Liver (tissue), 9 donors: Measurements from ENCODE around the gene METAP2. TPM values are rescaled to one million over a fixed set of nuclear protein-coding genes. Genes with fewer than 3 reads are reported as not detected.

Source experiments
- DNase-seq: peaks from one replicate; pipeline ENCODE4 v3.0.0-alpha.2; 2017; ENCODE audit warnings: low spot score
- H3K27ac ChIP-seq, 2 donors: one replicate each; pipeline ENCODE4 v1.7.0; 2013; ENCODE audit warnings: inconsistent platforms in 2 of 2, low read length in 2 of 2, control low read depth in 1 of 2, low read depth in 1 of 2, mild to moderate bottlenecking in 1 of 2
- H3K27me3 ChIP-seq, 4 donors: one replicate each; pipeline versions ENCODE4 v1.6.1 to v1.7.0; 2013; ENCODE audit warnings: low read length in 3 of 4, inconsistent platforms in 1 of 4, mild to moderate bottlenecking in 1 of 4, moderate library complexity in 1 of 4; ENCODE audit not compliant: control insufficient read depth in 4 of 4, insufficient read depth in 4 of 4
- H3K36me3 ChIP-seq, 4 donors: one replicate each; pipeline versions ENCODE4 v1.6.1 to v1.7.0; 2013; ENCODE audit warnings: low read length in 3 of 4, mild to moderate bottlenecking in 3 of 4, low read depth in 1 of 4, moderate library complexity in 1 of 4; ENCODE audit not compliant: control insufficient read depth in 4 of 4, insufficient read depth in 3 of 4
- H3K4me1 ChIP-seq, 4 donors: one replicate each; pipeline versions ENCODE4 v1.6.1 to v1.7.0; 2013; ENCODE audit warnings: low read length in 3 of 4, mild to moderate bottlenecking in 3 of 4, moderate library complexity in 1 of 4; ENCODE audit not compliant: control insufficient read depth in 4 of 4, insufficient read depth in 4 of 4
- H3K4me3 ChIP-seq, 3 donors: one replicate each; pipeline versions ENCODE4 v1.6.1 to v1.7.0; 2013; ENCODE audit warnings: low read length in 3 of 3, control low read depth in 1 of 3, low read depth in 1 of 3, mild to moderate bottlenecking in 1 of 3
- H3K9ac ChIP-seq, 2 donors: one replicate each; pipeline ENCODE4 v1.7.0; 2013; ENCODE audit warnings: low read length in 2 of 2, mild to moderate bottlenecking in 2 of 2, moderate library complexity in 2 of 2, control low read depth in 1 of 2, low read depth in 1 of 2
- H3K9me3 ChIP-seq, 4 donors: one replicate each; pipeline versions ENCODE4 v1.6.1 to v1.7.0; 2013; ENCODE audit warnings: low read length in 3 of 4; ENCODE audit not compliant: control insufficient read depth in 4 of 4
- EGR1 ChIP-seq, 2 donors: IDR thresholded peaks; 2 replicates each; pipeline ENCODE4 v1.6.1; 2016 to 2018; ENCODE audit warnings: antibody characterized with exemption in 2 of 2, low read depth in 2 of 2
- FOXA1 ChIP-seq: IDR thresholded peaks from 2 replicates; pipeline ENCODE4 v1.6.1; 2016; ENCODE audit warnings: antibody characterized with exemption
- FOXA2 ChIP-seq: IDR thresholded peaks from 2 replicates; pipeline ENCODE4 v1.6.1; 2016; ENCODE audit warnings: antibody characterized with exemption
- GABPA ChIP-seq, 2 donors: IDR thresholded peaks in 1 of 2; conservative IDR thresholded peaks in 1 of 2; 2 replicates each; pipeline ENCODE4 v1.6.1; 2016; ENCODE audit warnings: antibody characterized with exemption in 2 of 2, mild to moderate bottlenecking in 1 of 2, moderate library complexity in 1 of 2
- HNF4A ChIP-seq, 2 donors: conservative IDR thresholded peaks; 2 replicates each; pipeline ENCODE4 v1.6.1; 2016; ENCODE audit warnings: antibody characterized with exemption in 2 of 2, mild to moderate bottlenecking in 2 of 2
- HNF4G ChIP-seq: IDR thresholded peaks from 2 replicates; pipeline ENCODE4 v1.6.1; 2016; ENCODE audit warnings: antibody characterized with exemption
- JUND ChIP-seq, 2 donors: IDR thresholded peaks; 2 replicates each; pipeline ENCODE4 v1.6.1; 2016; ENCODE audit warnings: antibody characterized with exemption in 2 of 2
- NR2F2 ChIP-seq: IDR thresholded peaks from 2 replicates; pipeline ENCODE4 v1.6.1; 2016; ENCODE audit warnings: antibody characterized with exemption
- RAD21 ChIP-seq, 2 donors: IDR thresholded peaks; 2 replicates each; pipeline ENCODE4 v1.6.1; 2016; ENCODE audit warnings: antibody characterized with exemption in 2 of 2, mild to moderate bottlenecking in 2 of 2
- RXRA ChIP-seq, 2 donors: IDR thresholded peaks; 2 replicates each; pipeline ENCODE4 v1.6.1; 2017 to 2018; ENCODE audit warnings: antibody characterized with exemption in 2 of 2, mild to moderate bottlenecking in 1 of 2
- SP1 ChIP-seq: IDR thresholded peaks from 2 replicates; pipeline ENCODE4 v1.6.1; 2018; ENCODE audit warnings: antibody characterized with exemption, mild to moderate bottlenecking
- TAF1 ChIP-seq: conservative IDR thresholded peaks from 2 replicates; pipeline ENCODE4 v1.6.1; 2016; ENCODE audit warnings: antibody characterized with exemption, mild to moderate bottlenecking
- YY1 ChIP-seq: IDR thresholded peaks from 2 replicates; pipeline ENCODE4 v1.6.1; 2016; ENCODE audit warnings: antibody characterized with exemption, mild to moderate bottlenecking
- WGBS: extraction: QIAGEN DNeasy Blood & Tissue Kit; methylation state at CpG from one replicate; pipeline ENCODE4 v1.1.7; 2013; 5-methylcytosine and 5-hydroxymethylcytosine counted together
- polyA plus RNA-seq, 2 donors: library from polyadenylated mRNA; stranded (reverse) in 1 of 2; unstranded in 1 of 2; fragments of 200-250 nt in 1 of 2; fragments of >200 nt in 1 of 2; fragmentation: Nextera tagmentation in 1 of 2; extraction: Ambion mirVana in 1 of 2; gene quantifications; one replicate each; pipeline versions ENCODE4 v1.2.1 to v1.2.3, GENCODE V29; 2013 to 2015
- total RNA-seq, 2 donors: library from RNA; depleted of rRNA; stranded (reverse); fragments of >200 nt; gene quantifications; one replicate each; pipeline ENCODE4 v1.2.3, GENCODE V29; 2014
- TF ChIP-seq, protein P1 (sequence below): fragments of 150-350 bp; IDR thresholded peaks from 2 replicates; pipeline ENCODE4 v1.5.1; 2017; ENCODE audit warnings: improper control_type of control experiment, low read depth, low read length; ENCODE audit not compliant: missing input control
- TF ChIP-seq, protein P2 (sequence below): IDR thresholded peaks from 2 replicates; pipeline ENCODE4 v1.6.1; 2016; ENCODE audit warnings: antibody characterized with exemption, mild to moderate bottlenecking
- TF ChIP-seq, protein P3 (sequence below): IDR thresholded peaks from 2 replicates; pipeline ENCODE4 v1.6.1; 2016; ENCODE audit warnings: antibody characterized with exemption
- TF ChIP-seq, protein P4 (sequence below): IDR thresholded peaks from 2 replicates; pipeline ENCODE4 v1.6.1; 2016; ENCODE audit warnings: antibody characterized with exemption
- TF ChIP-seq, protein P5 (sequence below): IDR thresholded peaks from 2 replicates; pipeline ENCODE4 v1.6.1; 2016; ENCODE audit warnings: antibody characterized with exemption
- donor health status: healthy.
- donor health status: healthy.
- donor health status: healthy.
- donor health status: healthy.
- donor health status: healthy.

The METAP2 gene
- total and polyA plus RNA-seq, 4 donors = 31.2 to 45.7 (median 35.7) TPM

DNA sequence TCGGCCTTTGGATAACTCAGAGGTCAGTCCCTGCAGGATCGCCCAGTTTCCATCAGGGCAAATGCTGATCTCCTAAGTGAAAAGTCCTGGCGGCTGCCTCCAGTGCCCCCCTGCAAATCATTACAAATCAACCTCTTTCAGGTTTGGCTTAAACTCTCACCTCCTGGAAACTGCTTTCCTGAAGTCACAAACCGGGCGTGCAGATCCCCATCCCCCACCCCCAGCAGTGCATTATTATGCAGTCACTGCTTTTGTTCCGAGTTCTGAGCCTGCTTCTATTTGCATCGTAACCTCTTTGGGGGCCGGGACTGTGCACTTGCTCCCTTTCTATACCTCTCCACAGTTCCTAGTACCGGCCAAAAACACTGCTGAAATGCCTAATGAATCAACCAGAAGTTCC is 77.4 kb downstream of the METAP2 start, which contains the start of gene USP44:
TSS of gene USP44 (minus strand) at position 172 of the 400 bp plus-strand sequence. CDS start 17,220 bp downstream, outside the sequence.
- H3K9ac ChIP-seq = no peak within 1 kb of the TSS
- no peak within 1 kb of the TSS for H3K4me3 ChIP-seq
- H3K27me3 ChIP-seq = peaks cover 0 to 10% (median 2%) of the 10 kb centered on the region in 4 donors
- no peak for DNase-seq
- no peaks in the 10 kb centered on the region for H3K36me3 ChIP-seq
- peaks cover 0 to 10% (median 5%) of the 10 kb centered on the region in 4 donors for H3K4me1 ChIP-seq
- no peak within 1 kb of the TSS for H3K27ac ChIP-seq
- WGBS = 53% methylated on average over 9 of the region's 9 CpGs
- H3K9me3 ChIP-seq = peaks cover 0 to 9% (median 4%) of the 10 kb centered on the region in 4 donors
- TF ChIP-seq FOXA1 (no peak), HNF4A (conservative IDR thresholded peaks at IDR 0.05) (no peak), SP1 (no peak), EGR1 (IDR thresholded peaks at IDR 0.05; ENCODE audit: low read depth in 2 of 2) (no peak), FOXA2 (no peak), GABPA (IDR thresholded peaks at IDR 0.05 in 1 of 2, conservative IDR thresholded peaks at IDR 0.05 in 1 of 2) (no peak), RAD21 (IDR thresholded peaks at IDR 0.05) (no peak), HNF4G (no peak), TAF1 (no peak), NR2F2 (no peak), JUND (IDR thresholded peaks at IDR 0.05) (no peak)
- TF ChIP-seq, protein P1, sequence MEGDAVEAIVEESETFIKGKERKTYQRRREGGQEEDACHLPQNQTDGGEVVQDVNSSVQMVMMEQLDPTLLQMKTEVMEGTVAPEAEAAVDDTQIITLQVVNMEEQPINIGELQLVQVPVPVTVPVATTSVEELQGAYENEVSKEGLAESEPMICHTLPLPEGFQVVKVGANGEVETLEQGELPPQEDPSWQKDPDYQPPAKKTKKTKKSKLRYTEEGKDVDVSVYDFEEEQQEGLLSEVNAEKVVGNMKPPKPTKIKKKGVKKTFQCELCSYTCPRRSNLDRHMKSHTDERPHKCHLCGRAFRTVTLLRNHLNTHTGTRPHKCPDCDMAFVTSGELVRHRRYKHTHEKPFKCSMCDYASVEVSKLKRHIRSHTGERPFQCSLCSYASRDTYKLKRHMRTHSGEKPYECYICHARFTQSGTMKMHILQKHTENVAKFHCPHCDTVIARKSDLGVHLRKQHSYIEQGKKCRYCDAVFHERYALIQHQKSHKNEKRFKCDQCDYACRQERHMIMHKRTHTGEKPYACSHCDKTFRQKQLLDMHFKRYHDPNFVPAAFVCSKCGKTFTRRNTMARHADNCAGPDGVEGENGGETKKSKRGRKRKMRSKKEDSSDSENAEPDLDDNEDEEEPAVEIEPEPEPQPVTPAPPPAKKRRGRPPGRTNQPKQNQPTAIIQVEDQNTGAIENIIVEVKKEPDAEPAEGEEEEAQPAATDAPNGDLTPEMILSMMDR = no peak
- TF ChIP-seq, protein P2, sequence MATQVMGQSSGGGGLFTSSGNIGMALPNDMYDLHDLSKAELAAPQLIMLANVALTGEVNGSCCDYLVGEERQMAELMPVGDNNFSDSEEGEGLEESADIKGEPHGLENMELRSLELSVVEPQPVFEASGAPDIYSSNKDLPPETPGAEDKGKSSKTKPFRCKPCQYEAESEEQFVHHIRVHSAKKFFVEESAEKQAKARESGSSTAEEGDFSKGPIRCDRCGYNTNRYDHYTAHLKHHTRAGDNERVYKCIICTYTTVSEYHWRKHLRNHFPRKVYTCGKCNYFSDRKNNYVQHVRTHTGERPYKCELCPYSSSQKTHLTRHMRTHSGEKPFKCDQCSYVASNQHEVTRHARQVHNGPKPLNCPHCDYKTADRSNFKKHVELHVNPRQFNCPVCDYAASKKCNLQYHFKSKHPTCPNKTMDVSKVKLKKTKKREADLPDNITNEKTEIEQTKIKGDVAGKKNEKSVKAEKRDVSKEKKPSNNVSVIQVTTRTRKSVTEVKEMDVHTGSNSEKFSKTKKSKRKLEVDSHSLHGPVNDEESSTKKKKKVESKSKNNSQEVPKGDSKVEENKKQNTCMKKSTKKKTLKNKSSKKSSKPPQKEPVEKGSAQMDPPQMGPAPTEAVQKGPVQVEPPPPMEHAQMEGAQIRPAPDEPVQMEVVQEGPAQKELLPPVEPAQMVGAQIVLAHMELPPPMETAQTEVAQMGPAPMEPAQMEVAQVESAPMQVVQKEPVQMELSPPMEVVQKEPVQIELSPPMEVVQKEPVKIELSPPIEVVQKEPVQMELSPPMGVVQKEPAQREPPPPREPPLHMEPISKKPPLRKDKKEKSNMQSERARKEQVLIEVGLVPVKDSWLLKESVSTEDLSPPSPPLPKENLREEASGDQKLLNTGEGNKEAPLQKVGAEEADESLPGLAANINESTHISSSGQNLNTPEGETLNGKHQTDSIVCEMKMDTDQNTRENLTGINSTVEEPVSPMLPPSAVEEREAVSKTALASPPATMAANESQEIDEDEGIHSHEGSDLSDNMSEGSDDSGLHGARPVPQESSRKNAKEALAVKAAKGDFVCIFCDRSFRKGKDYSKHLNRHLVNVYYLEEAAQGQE = no peak
- TF ChIP-seq, protein P3, sequence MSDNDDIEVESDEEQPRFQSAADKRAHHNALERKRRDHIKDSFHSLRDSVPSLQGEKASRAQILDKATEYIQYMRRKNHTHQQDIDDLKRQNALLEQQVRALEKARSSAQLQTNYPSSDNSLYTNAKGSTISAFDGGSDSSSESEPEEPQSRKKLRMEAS = no peak
- TF ChIP-seq, protein P4, sequence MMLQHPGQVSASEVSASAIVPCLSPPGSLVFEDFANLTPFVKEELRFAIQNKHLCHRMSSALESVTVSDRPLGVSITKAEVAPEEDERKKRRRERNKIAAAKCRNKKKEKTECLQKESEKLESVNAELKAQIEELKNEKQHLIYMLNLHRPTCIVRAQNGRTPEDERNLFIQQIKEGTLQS = no peak

DNA sequence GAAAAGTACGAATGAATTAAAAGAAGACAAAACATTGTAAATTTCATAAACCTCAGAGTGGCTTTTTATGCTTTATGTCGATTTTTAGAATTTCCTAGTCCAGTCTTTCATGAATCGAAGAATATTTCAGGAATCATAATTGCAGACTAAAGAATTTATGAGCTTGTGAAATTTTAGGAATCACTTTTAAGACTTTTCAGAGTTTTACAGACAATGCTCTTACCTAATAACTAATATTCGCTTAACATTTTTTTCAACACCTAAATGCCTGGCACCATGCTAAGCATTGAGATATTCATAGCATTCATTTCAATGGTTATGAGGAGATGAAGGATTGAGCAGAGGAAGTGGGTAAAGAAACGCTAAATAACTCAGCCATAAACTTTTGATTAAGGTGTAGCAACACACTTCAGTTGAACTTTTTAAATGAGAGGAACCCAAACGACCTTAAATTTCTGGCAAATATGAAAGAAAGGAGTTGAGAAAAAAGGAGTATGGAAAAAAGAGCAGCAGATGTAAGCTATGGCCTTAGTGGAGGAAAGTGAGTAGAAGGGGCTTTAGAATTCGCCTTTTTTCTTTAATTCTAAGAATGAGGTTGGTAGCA is 78.1 kb downstream of the METAP2 start:
- Histone ChIP-seq H3K27me3 (peaks cover 0 to 7% (median 2%) of the 10 kb centered on the region in 4 donors), H3K9me3 (peaks cover 0 to 9% (median 4%) of the 10 kb centered on the region in 4 donors), H3K4me3 (no peak overlapping the region), H3K4me1 (peaks cover 0 to 10% (median 5%) of the 10 kb centered on the region in 4 donors), H3K27ac (no peak overlapping the region), H3K36me3 (no peaks in the 10 kb centered on the region), H3K9ac (no peak overlapping the region)
- no peak for TF ChIP-seq FOXA1
- TF ChIP-seq, protein P5, sequence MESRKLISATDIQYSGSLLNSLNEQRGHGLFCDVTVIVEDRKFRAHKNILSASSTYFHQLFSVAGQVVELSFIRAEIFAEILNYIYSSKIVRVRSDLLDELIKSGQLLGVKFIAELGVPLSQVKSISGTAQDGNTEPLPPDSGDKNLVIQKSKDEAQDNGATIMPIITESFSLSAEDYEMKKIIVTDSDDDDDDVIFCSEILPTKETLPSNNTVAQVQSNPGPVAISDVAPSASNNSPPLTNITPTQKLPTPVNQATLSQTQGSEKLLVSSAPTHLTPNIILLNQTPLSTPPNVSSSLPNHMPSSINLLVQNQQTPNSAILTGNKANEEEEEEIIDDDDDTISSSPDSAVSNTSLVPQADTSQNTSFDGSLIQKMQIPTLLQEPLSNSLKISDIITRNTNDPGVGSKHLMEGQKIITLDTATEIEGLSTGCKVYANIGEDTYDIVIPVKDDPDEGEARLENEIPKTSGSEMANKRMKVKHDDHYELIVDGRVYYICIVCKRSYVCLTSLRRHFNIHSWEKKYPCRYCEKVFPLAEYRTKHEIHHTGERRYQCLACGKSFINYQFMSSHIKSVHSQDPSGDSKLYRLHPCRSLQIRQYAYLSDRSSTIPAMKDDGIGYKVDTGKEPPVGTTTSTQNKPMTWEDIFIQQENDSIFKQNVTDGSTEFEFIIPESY = no peak
- no peak for TF ChIP-seq RAD21 (IDR thresholded peaks at IDR 0.05)
- no peak for TF ChIP-seq EGR1 (IDR thresholded peaks at IDR 0.05; ENCODE audit: low read depth in 2 of 2)
- no peak for TF ChIP-seq NR2F2
- no peak for TF ChIP-seq RXRA (IDR thresholded peaks at IDR 0.05)
- TF ChIP-seq TAF1 = no peak
- TF ChIP-seq, protein P4 = no peak
- TF ChIP-seq, protein P2 = no peak
- no peak for TF ChIP-seq GABPA (IDR thresholded peaks at IDR 0.05 in 1 of 2, conservative IDR thresholded peaks at IDR 0.05 in 1 of 2)
- TF ChIP-seq HNF4G = no peak
- TF ChIP-seq HNF4A (conservative IDR thresholded peaks at IDR 0.05) = no peak
- no peak for TF ChIP-seq YY1
- WGBS = 71% methylated on average over 7 of the region's 7 CpGs
- DNase-seq = no peak
